ENCODE measurements around the gene HES6.
"Not testable (repeated sequence)": the region's sequence is repeated elsewhere in the genome, so short reads cannot be mapped to it uniquely, and the experiment has no call there.

Gene HES6

GRCh38 chr2:238272156-238272555, 32.3 kb upstream of the HES6 start:
- DNase-seq = no peak

- not testable (repeated sequence) for DNase-seq
Measured at GRCh38 chr2:238271686-238272085, 31.8 kb upstream of the HES6 start.

DNA sequence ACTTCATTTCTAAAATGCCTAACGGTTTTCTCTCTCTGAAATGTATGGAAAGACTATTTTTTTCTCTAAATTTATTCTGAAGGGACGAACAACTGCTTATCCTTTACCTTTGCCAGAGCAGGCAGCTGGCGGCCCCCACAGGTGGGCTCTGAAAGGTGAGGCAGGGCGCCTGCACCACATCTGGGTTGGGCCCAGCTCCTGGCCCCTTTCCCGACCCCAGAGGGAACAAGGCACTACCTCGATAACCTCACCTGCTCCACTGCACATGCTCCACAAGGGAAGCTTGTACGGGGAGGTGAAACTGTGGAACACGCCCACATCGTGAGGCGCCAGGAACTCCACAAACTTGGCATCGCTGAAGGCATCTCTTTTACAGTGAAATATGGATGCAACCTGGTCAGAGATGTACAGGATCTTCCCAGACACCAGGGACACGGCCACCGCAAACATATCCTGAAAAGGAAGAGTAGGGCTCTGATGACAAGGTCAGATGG, 31.3 kb upstream of the HES6 start:
- no peak for DNase-seq

- no peak for DNase-seq
Measured at GRCh38 chr2:238270606-238271005, 30.8 kb upstream of the HES6 start.

DNA sequence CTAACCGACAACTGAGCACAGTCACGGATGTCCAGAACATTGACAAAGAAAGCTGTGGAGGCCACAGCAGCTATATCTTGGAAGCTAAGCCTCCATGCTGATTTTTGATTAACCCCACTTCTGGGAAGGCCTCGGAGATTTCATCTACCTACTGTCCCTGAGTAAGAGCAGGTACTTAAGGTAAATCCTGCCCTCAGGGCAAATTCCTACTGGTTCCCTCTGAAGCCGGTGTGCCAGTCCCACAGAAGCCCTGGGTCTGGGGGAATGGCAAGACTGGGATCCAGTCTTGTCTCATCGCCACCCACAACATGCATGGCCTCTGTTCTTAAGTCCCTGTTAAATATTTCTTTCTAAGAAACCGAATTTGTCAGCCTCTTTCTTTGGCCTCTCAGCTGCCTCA, 29.9 kb upstream of the HES6 start:
- DNase-seq = no peak

GRCh38 chr2:238267884-238268680, 28.2 kb upstream of the HES6 start:
- DNase-seq = no peak

- no peak for DNase-seq
Measured at GRCh38 chr2:238267341-238267710, 27.5 kb upstream of the HES6 start.

GRCh38 chr2:238265605-238266004, 25.8 kb upstream of the HES6 start:
- no peak for DNase-seq

- DNase-seq = no peak
Measured at GRCh38 chr2:238264072-238264460, 24.2 kb upstream of the HES6 start.

DNA sequence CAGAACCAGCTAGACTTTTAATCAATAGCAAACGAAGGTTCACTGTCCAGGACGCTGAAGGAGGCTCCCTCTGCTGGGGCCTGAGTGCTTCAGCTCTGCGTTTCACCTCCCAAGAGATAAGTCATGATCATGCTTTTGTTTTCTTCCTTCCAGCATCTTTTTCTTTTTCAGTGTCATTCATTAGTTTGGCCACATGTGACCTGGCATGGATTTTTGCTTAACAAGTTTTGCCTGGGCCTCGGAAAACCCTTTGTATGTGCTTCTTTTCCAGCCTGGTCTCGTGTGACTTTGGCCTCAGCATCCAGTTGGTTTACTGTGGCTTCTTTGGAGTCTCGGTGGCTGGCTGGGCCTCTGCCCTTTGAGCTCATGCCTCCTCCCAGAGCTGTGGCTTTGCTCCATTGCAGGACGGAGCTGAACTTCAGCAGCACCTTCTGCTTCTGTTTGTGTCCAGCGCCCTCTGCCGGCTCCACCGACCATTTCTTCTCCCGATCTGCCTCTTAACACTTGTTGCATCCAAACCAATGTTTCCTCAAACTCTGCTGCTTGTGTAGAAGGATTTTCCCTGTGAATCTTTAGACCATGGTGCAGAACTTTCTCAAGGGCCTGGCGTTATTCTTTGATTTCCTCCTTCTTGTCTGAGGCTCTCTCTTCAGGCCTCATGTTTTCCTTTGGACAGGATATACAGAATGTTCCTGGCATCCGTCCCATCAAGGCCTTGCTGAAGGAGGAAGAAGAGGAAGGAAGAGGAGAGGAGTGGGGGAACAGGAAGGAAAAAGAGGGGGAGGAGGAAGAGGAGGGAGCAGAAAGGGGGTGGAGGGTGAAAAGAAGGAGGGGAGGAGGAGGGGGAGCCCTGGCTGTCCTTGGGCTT, 23.6 kb upstream of the HES6 start:
- peak; percentile 45 for DNase-seq

- DNase-seq = no peak
Measured at GRCh38 chr2:238262496-238263122, 22.8 kb upstream of the HES6 start.

DNA sequence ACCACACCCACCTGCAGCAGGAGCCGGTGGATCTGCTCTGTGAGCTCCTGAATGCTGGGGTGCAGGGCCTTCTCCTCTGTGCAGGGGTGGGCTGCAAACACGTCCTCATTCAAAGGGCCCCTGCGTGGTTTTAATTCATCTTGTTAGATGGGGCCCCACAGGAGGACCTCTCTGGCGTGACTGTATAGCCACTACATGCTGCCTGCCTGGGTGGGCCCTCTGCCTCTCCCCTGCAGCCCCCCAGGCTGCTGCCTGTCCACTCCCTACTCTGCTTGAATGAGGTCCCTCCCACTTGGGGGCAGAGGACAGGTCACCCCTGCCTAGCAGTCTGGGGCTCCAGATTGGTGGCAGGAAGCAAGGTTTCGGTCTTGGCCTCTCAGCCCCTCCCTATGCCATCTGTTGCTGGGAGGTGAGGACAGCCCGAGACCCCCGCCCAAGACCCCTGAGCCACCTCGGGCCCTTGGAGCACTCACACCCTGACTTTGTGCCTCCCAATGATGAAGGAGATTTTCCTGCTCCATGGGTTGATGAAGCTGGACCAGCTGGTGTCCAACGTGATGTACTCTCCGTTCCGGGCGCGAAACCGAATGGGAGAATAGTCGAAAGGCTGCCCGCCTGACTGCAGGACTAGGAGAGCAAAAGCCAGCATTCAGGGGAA, 22.0 kb upstream of the HES6 start:
- DNase-seq = no peak

GRCh38 chr2:238260883-238261282, 21.0 kb upstream of the HES6 start:
- DNase-seq = no peak

- no peak for DNase-seq
Measured at GRCh38 chr2:238259061-238260020, 19.5 kb upstream of the HES6 start.

GRCh38 chr2:238257786-238258700, 18.2 kb upstream of the HES6 start:
- DNase-seq = no peak

GRCh38 chr2:238256594-238257104, 16.8 kb upstream of the HES6 start:
- peak; percentile 80 for DNase-seq

DNA sequence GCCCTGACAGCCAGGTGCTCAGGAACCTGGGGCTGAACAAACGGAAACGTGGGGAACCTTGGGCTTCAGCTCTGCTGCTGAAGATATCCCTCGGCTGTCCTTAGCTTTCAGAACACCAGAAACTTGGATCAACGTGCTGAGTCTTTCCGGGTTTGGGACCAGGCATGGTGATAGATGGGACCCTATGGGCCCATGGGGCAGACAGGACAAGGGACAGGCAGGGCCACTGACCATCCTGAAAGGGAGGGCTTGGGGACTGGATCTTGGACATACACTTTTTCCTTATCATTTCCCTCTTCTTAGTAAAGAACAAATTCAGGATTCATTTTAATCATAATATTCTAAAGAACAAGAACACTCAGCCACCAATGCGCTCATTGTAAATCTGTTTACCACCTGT, 16.3 kb upstream of the HES6 start:
- no peak for DNase-seq

DNA sequence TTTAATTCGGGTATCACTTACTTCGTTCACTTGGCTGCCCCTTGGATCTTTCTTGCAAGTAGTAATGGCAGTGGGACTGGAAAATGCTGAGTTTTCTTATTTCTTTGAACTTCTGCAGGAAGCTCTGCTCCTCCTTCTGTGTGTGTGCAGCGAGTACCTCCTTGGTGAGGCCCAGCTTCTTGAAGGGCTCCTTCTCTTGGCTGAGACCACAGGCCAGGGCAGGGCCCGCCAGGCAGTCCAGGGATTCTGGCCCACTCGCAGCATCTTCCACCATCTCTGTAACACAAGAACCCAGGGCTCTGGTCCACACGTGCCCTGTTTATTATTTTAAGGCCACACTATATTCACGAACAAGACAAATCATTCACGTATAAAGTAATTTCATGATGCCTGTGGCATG, 15.8 kb upstream of the HES6 start:
- no peak for DNase-seq

GRCh38 chr2:238255151-238255551, 15.3 kb upstream of the HES6 start:
- no peak for DNase-seq

DNA sequence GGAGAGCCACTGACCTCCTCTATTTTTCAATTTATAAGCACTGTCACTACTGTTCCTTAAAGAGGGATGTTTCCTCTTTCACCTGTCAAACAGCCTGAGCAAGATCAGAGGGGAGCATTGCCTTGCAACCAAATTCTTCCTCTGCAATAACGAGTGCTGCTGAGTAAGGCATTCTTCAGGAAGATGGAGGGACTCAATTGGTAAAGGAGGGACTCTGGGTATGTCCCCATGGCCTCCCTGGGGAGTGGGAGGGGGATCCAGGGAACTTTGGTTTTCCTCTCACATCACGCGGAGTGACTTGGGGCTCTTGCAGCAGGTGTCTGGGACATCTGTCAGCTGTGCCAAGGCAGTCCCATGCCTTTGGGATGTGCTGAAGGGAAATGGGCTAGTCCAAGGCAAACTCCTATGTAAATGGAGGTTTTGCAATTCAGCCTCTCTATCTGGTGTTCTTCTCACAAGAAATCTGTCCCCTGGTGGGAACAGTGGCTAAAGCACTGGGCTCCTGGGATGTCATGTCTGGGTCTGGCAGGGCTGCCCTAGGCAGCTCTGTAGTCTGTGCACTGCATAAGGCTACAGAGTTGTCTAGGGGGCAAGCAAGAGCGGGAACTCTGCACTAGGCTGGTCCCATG, 14.4 kb upstream of the HES6 start:
- no peak for DNase-seq

Measured in NCI-H748 treated with DMSO at 0.1 percent for 48 hours (cell line).